Ascending aorta (tissue), 2 donors: Measurements from ENCODE around the gene IL27RA. TPM values are rescaled to one million over a fixed set of nuclear protein-coding genes. Genes with fewer than 3 reads are reported as not detected.

Experiments
- DNase-seq, 2 donors: peaks; one replicate each; pipeline ENCODE4 v3.0.0-alpha.2; 2019; ENCODE audit warnings: low spot score in 2 of 2
- H3K27ac ChIP-seq, 2 donors: fragments of 200-600 bp; sonication (generic); one replicate each; pipeline ENCODE4 v1.5.1; 2016 to 2017; ENCODE audit warnings: mild to moderate bottlenecking in 1 of 2
- H3K27me3 ChIP-seq: fragments of 200-600 bp; sonication (generic); one replicate; pipeline ENCODE4 v1.5.1; 2017
- H3K36me3 ChIP-seq, 2 donors: fragments of 200-600 bp; sonication (generic); one replicate each; pipeline ENCODE4 v1.5.1; 2016
- H3K4me1 ChIP-seq, 2 donors: fragments of 200-600 bp; sonication (generic); one replicate each; pipeline ENCODE4 v1.5.1; 2016 to 2017; ENCODE audit warnings: mild to moderate bottlenecking in 1 of 2
- H3K4me3 ChIP-seq, 2 donors: fragments of 200-600 bp; sonication (generic); one replicate each; pipeline ENCODE4 v1.5.1; 2016 to 2017; ENCODE audit warnings: mild to moderate bottlenecking in 1 of 2
- H3K9me3 ChIP-seq, 2 donors: fragments of 200-600 bp; sonication (generic); one replicate each; pipeline ENCODE4 v1.5.1; 2016
- CTCF ChIP-seq, 3 experiments: fragments of 200-600 bp in 2 of 3; fragments of 450-650 bp in 1 of 3; sonication (generic) in 2 of 3; IDR thresholded peaks; one replicate each; pipeline ENCODE4 v1.5.1; 2016 to 2019; ENCODE audit warnings: antibody characterized with exemption in 3 of 3, mild to moderate bottlenecking in 1 of 3, moderate library complexity in 1 of 3
- intact Hi-C: fragments of 100-400 bp; cut with DNase I; formaldehyde crosslinking; loops from one replicate; pipeline ENCODE4 v1.15.1; 2023
- total RNA-seq: library from RNA; depleted of rRNA; stranded (reverse); fragments of >200 nt; gene quantifications from one replicate; pipeline ENCODE4 v1.1.0, GENCODE V29; 2016

The IL27RA gene
- total RNA-seq, 1 donor from 2014 or later: 4.2 TPM

- peaks cover 0 to 9% of the 10 kb centered on the region in 2 donors for H3K36me3 ChIP-seq
- no peaks in the 10 kb centered on the region for H3K9me3 ChIP-seq
- H3K4me3 ChIP-seq: no peak overlapping the region
- no peak for TF ChIP-seq CTCF (IDR thresholded peaks at IDR 0.05)
- no peak overlapping the region for H3K27ac ChIP-seq
- H3K27me3 ChIP-seq: no peaks in the 10 kb centered on the region
- no peak for DNase-seq
- intact Hi-C loops: no loop called here
- no peaks in the 10 kb centered on the region for H3K4me1 ChIP-seq
Measured at GRCh38 chr19:13996928-13997630, 34.5 kb upstream of the IL27RA start.

GRCh38 chr19:13997631-13997962 lies 34.0 kb upstream of the IL27RA start:
- Histone ChIP-seq H3K4me3 (no peak overlapping the region), H3K27ac (no peak overlapping the region), H3K27me3 (no peaks in the 10 kb centered on the region), H3K4me1 (no peaks in the 10 kb centered on the region), H3K9me3 (no peaks in the 10 kb centered on the region), H3K36me3 (peaks cover 0 to 8% of the 10 kb centered on the region in 2 donors)
- TF ChIP-seq CTCF (IDR thresholded peaks at IDR 0.05): no peak
- DNase-seq: no peak
- intact Hi-C loops: no loop called here

GRCh38 chr19:13998426-13998825 lies 33.1 kb upstream of the IL27RA start:
- Histone ChIP-seq H3K27me3 (no peaks in the 10 kb centered on the region), H3K36me3 (peaks cover 0 to 3% of the 10 kb centered on the region in 2 donors), H3K4me1 (peaks cover under 1 to 8% of the 10 kb centered on the region in 2 donors), H3K9me3 (no peaks in the 10 kb centered on the region), H3K27ac (no peak overlapping the region), H3K4me3 (no peak overlapping the region)
- no peak for DNase-seq
- intact Hi-C loops: no loop called here
- TF ChIP-seq CTCF (IDR thresholded peaks at IDR 0.05): no peak

GRCh38 chr19:13999085-13999484 lies 32.5 kb upstream of the IL27RA start:
- H3K36me3 ChIP-seq: peaks cover 0 to 3% of the 10 kb centered on the region in 2 donors
- no peak for DNase-seq
- no peaks in the 10 kb centered on the region for H3K27me3 ChIP-seq
- no peaks in the 10 kb centered on the region for H3K9me3 ChIP-seq
- TF ChIP-seq CTCF (IDR thresholded peaks at IDR 0.05): no peak
- no peak overlapping the region for H3K4me3 ChIP-seq
- no peak overlapping the region for H3K27ac ChIP-seq
- H3K4me1 ChIP-seq: peaks cover 7 to 14% of the 10 kb centered on the region in 2 donors
- intact Hi-C loops: no loop called here

- no peak for DNase-seq
- no peak for TF ChIP-seq CTCF (IDR thresholded peaks at IDR 0.05)
- Histone ChIP-seq H3K9me3 (no peaks in the 10 kb centered on the region), H3K4me1 (peaks cover 16 to 23% of the 10 kb centered on the region in 2 donors), H3K4me3 (no peak overlapping the region), H3K36me3 (peaks cover 0 to 3% of the 10 kb centered on the region in 2 donors), H3K27ac (no peak overlapping the region), H3K27me3 (no peaks in the 10 kb centered on the region)
- intact Hi-C loops: loop anchor here (10.0 kb wide), 3 partner anchors 846 to 1206 kb away; partner anchors contain the start of genes CALR, FARSA, IER2 and JUNB
Measured at GRCh38 chr19:14000691-14001375, 30.7 kb upstream of the IL27RA start.
